ENCODE measurements around the gene CCDC8. TPM values are rescaled to one million over a fixed set of nuclear protein-coding genes. Genes with fewer than 3 reads are reported as not detected.

The CCDC8 gene
- total RNA-seq, 4 donors from 2014 or later, result 4.5 to 11.6 (median 4.9) TPM

DNA sequence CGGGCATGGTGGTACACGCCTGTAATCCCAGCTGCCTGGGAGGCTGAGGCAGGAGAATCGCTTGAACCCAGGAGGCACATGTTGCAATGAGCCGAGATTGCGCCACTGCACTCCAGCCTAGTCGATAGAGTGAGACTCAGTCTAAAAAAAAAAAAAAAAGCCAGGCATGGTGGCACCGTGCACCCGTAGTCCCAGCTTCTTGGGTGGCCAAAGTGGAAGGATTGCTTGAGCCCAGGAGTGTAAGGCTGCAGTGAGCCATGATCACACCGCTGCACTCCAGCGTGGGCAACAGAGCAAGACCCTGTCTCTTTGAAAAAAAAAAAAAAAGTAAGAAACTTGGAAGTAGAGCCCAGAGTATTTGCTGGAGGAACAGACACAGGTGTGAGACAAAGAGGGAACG is 27.7 kb downstream of the CCDC8 start:
- peaks cover 44 to 97% (median 91%) of the 10 kb centered on the region in 4 donors for H3K36me3 ChIP-seq
- 76% methylated on average over 11 of the region's 11 CpGs for WGBS
- H3K4me1 ChIP-seq, result peaks cover 0 to 12% (median 7%) of the 10 kb centered on the region in 4 donors
- no peak for DNase-seq (ENCODE audit: extremely low spot score)
- H3K27me3 ChIP-seq, result no peaks in the 10 kb centered on the region
- H3K9me3 ChIP-seq, result no peaks in the 10 kb centered on the region
- intact Hi-C loops (cut with DNase I), result no loop called here
- H3K27ac ChIP-seq (replicated peaks in 1 of 4), result no peak overlapping the region
- no peak overlapping the region for H3K4me3 ChIP-seq
- TF ChIP-seq POLR2A (IDR thresholded peaks at IDR 0.05; ENCODE audit: low read depth) (no peak), EP300 (IDR thresholded peaks at IDR 0.05) (no peak), POLR2AphosphoS5 (IDR thresholded peaks at IDR 0.05) (no peak)
- TF ChIP-seq, protein P1, sequence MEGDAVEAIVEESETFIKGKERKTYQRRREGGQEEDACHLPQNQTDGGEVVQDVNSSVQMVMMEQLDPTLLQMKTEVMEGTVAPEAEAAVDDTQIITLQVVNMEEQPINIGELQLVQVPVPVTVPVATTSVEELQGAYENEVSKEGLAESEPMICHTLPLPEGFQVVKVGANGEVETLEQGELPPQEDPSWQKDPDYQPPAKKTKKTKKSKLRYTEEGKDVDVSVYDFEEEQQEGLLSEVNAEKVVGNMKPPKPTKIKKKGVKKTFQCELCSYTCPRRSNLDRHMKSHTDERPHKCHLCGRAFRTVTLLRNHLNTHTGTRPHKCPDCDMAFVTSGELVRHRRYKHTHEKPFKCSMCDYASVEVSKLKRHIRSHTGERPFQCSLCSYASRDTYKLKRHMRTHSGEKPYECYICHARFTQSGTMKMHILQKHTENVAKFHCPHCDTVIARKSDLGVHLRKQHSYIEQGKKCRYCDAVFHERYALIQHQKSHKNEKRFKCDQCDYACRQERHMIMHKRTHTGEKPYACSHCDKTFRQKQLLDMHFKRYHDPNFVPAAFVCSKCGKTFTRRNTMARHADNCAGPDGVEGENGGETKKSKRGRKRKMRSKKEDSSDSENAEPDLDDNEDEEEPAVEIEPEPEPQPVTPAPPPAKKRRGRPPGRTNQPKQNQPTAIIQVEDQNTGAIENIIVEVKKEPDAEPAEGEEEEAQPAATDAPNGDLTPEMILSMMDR (IDR thresholded peaks at IDR 0.05), result no peak

DNA sequence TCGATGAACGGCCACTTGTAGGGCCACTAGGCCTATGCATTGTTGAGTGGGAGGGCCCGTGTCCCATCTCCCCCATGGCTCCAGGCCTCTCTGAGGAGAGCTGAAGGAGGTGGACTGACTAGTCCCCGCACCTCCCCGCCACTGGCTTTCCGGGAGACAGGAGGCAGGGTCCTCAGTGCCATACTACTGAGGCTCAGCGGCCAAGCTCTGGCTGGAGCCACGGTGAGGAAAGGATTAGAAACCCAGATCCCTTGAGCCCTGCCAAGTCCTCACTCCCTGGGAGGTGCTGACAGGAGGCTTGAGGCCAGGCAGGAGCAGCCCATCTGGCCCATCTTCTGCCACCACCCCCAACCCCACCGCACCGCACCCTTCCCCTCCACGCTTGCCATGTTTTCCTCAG is 29.0 kb downstream of the CCDC8 start:
- intact Hi-C loops (cut with DNase I), result no loop called here
- 88% methylated on average over 11 of the region's 11 CpGs for WGBS
- peaks cover 34 to 95% (median 81%) of the 10 kb centered on the region in 4 donors for H3K36me3 ChIP-seq

DNA sequence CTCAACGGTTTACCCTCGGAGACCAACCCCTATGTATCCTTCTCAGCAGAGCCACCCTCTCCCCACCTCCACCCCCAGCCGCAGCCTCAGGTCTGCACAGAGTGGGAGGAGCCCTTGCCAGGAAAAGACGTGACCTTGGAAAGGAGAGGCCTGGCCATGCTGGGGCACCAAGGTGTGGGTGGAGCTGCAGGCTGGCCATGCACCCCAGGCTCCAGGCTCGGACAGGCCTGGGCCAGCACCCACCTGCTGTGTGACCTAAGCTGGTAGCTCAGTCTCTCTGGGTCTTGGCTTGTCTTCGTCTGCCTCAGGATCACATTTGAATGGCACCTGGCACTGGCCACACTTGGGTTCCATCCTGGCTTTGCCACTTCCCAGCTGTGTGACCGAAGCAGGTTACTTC is 29.5 kb downstream of the CCDC8 start:
- peaks cover 30 to 93% (median 78%) of the 10 kb centered on the region in 4 donors for H3K36me3 ChIP-seq
- DNase-seq (ENCODE audit: extremely low spot score), result no peak
- no peaks in the 10 kb centered on the region for H3K27me3 ChIP-seq
- no peaks in the 10 kb centered on the region for H3K9me3 ChIP-seq
- peaks cover 8 to 24% (median 15%) of the 10 kb centered on the region in 4 donors for H3K4me1 ChIP-seq
- WGBS, result 94% methylated on average over 7 of the region's 7 CpGs
- H3K27ac ChIP-seq (replicated peaks in 1 of 4), result no peak overlapping the region
- TF ChIP-seq, protein P1 (IDR thresholded peaks at IDR 0.05), result no peak
- TF ChIP-seq POLR2AphosphoS5 (IDR thresholded peaks at IDR 0.05) (no peak), POLR2A (IDR thresholded peaks at IDR 0.05; ENCODE audit: low read depth) (no peak), EP300 (IDR thresholded peaks at IDR 0.05) (no peak)
- intact Hi-C loops (cut with DNase I), result no loop called here
- H3K4me3 ChIP-seq, result no peak overlapping the region

More for the DNA sequence above, 29.0 kb downstream of the CCDC8 start:
- TF ChIP-seq, protein P1 (IDR thresholded peaks at IDR 0.05), result no peak
- TF ChIP-seq POLR2A (IDR thresholded peaks at IDR 0.05; ENCODE audit: low read depth) (no peak), EP300 (IDR thresholded peaks at IDR 0.05) (no peak)
- DNase-seq (ENCODE audit: extremely low spot score), result no peak
- Histone ChIP-seq H3K27ac (replicated peaks in 1 of 4) (no peak overlapping the region), H3K9me3 (no peaks in the 10 kb centered on the region), H3K4me1 (peaks cover 3 to 18% (median 10%) of the 10 kb centered on the region in 4 donors), H3K27me3 (no peaks in the 10 kb centered on the region), H3K4me3 (no peak overlapping the region)

DNA sequence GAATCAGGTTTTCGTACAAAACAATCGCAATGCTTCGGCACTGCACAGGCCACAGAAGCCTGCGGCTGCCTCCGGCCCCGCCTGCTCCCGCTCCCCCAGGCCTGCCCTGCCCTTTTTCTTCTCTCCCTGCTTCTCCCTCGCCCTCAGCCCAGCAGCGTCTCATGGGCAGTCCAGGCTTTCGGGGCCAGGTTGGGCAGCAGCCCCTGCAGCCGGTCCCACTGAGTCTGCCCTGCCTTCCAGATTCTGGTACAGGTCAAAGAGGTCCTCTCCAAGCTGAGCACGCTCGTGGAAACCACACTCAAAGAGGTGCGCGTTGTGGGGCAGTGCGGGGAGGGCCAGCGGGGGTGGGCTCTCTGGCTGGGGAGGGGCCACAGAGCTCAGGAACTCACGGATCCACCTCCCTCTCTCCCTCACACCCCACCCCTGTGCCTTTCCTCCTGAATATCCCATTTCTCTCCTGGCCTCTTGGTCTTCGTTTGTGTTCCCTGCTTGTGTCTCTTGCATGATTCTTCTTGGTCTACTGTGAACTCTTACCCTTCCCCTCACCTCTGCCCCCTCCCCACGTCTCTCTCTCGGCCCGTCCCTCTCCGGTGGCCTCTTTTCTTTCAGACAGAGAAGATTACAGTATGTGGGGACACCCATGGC is 30.1 kb downstream of the CCDC8 start:
- Histone ChIP-seq H3K27me3 (no peaks in the 10 kb centered on the region), H3K27ac (replicated peaks in 1 of 4) (no peak overlapping the region), H3K4me3 (no peak overlapping the region), H3K36me3 (peaks cover 25 to 90% (median 72%) of the 10 kb centered on the region in 4 donors), H3K4me1 (peaks cover 14 to 29% (median 21%) of the 10 kb centered on the region in 4 donors), H3K9me3 (no peaks in the 10 kb centered on the region)
- no peak for DNase-seq (ENCODE audit: extremely low spot score)
- intact Hi-C loops (cut with DNase I), result no loop called here
- WGBS, result 84% methylated on average over 19 of the region's 23 CpGs
- TF ChIP-seq POLR2AphosphoS5 (IDR thresholded peaks at IDR 0.05), result no peak
- TF ChIP-seq EP300 (IDR thresholded peaks at IDR 0.05), result no peak
- no peak for TF ChIP-seq POLR2A (IDR thresholded peaks at IDR 0.05; ENCODE audit: low read depth)
- TF ChIP-seq, protein P1 (IDR thresholded peaks at IDR 0.05), result no peak
